OCI-LY3 (cell line): Measurements from ENCODE around the gene ZNF740.

Experiments used
- H2AFZ ChIP-seq: fragments of 200-600, 300-600 bp; shearing (Covaris generic); 2 replicates; pipeline ENCODE4 v1.6.0; 2014; ENCODE audit warnings: antibody characterized with exemption, low read depth, low read length
- H3K27ac ChIP-seq: fragments of 200-600, 300-600 bp; sonication (generic); 2 replicates; pipeline ENCODE4 v1.5.1; 2014; ENCODE audit warnings: mild to moderate bottlenecking, low read length, moderate library complexity, mixed read lengths
- H3K27me3 ChIP-seq: fragments of 200-600, 300-600 bp; sonication (generic); 2 replicates; pipeline ENCODE4 v1.6.1; 2014; ENCODE audit warnings: low read depth, low read length, mixed read lengths
- H3K36me3 ChIP-seq: fragments of 200-600, 300-600 bp; sonication (generic); replicated peaks from 2 replicates; pipeline ENCODE3; 2014; ENCODE audit warnings: low read depth, low read length, mixed read lengths
- H3K4me1 ChIP-seq: fragments of 300-600, 200-600 bp; sonication (generic); 2 replicates; pipeline ENCODE4 v1.6.1; 2014; ENCODE audit warnings: low read length, mixed read lengths
- H3K4me2 ChIP-seq: fragments of 200-600, 300-600 bp; sonication (generic); 2 replicates; pipeline ENCODE4 v1.6.1; 2014; ENCODE audit warnings: low read length, mixed read lengths
- H3K4me3 ChIP-seq: fragments of 300-600, 200-600 bp; sonication (generic); 2 replicates; pipeline ENCODE4 v1.5.1; 2014; ENCODE audit warnings: antibody characterized with exemption, mild to moderate bottlenecking, low read length, moderate library complexity
- H3K79me2 ChIP-seq: fragments of 300-600, 200-600 bp; shearing (Covaris generic); 2 replicates; pipeline ENCODE4 v1.6.1; 2014; ENCODE audit warnings: mild to moderate bottlenecking, low read length, mixed read lengths
- H3K9ac ChIP-seq: fragments of 300-600, 200-600 bp; shearing (Covaris generic); 2 replicates; pipeline ENCODE4 v1.6.0; 2014; ENCODE audit warnings: mild to moderate bottlenecking, low read length, moderate library complexity
- H3K9me3 ChIP-seq: fragments of 200-600, 300-600 bp; shearing (Covaris generic); 2 replicates; pipeline ENCODE4 v1.6.1; 2014; ENCODE audit warnings: low read length, mixed read lengths; ENCODE audit not compliant: insufficient read depth
- H4K20me1 ChIP-seq: fragments of 200-600, 300-600 bp; sonication (generic); 2 replicates; pipeline ENCODE4 v1.6.1; 2016; ENCODE audit warnings: low read length, mixed read lengths; ENCODE audit not compliant: insufficient read depth
- CTCF ChIP-seq: fragments of 200-600, 300-600 bp; sonication (generic); IDR thresholded peaks from 2 replicates; pipeline ENCODE4 v1.5.1; 2014; ENCODE audit warnings: antibody characterized with exemption, low read length, low read depth
- EZH2phosphoT487 ChIP-seq: fragments of 200-600 bp; shearing (Covaris generic); IDR thresholded peaks from 2 replicates; pipeline ENCODE4 v1.6.1; 2018; ENCODE audit warnings: antibody characterized with exemption, mixed run types, low read depth

The ZNF740 gene

GRCh38 chr12:53190108-53190729, 9.7 kb downstream of the ZNF740 start:
- H3K27me3 ChIP-seq: no peaks in the 10 kb centered on the region
- H3K4me2 ChIP-seq: no peak overlapping the region
- no peak overlapping the region for H3K9ac ChIP-seq
- TF ChIP-seq CTCF: peak; percentile 68
- TF ChIP-seq EZH2phosphoT487: no peak
- no peaks in the 10 kb centered on the region for H4K20me1 ChIP-seq
- H3K4me3 ChIP-seq: no peak overlapping the region
- H2AFZ ChIP-seq: no peak overlapping the region
- H3K4me1 ChIP-seq: no peaks in the 10 kb centered on the region
- H3K36me3 ChIP-seq: peaks cover 38% of the 10 kb centered on the region
- H3K27ac ChIP-seq: no peak overlapping the region
- H3K79me2 ChIP-seq: no peaks in the 10 kb centered on the region
- no peaks in the 10 kb centered on the region for H3K9me3 ChIP-seq

- no peak overlapping the region for H3K27ac ChIP-seq
- TF ChIP-seq EZH2phosphoT487: no peak
- TF ChIP-seq CTCF: no peak
- H3K9me3 ChIP-seq: no peaks in the 10 kb centered on the region
- no peak overlapping the region for H2AFZ ChIP-seq
- no peaks in the 10 kb centered on the region for H3K27me3 ChIP-seq
- H3K9ac ChIP-seq: no peak overlapping the region
- no peaks in the 10 kb centered on the region for H4K20me1 ChIP-seq
- H3K4me1 ChIP-seq: no peaks in the 10 kb centered on the region
- H3K79me2 ChIP-seq: no peaks in the 10 kb centered on the region
- H3K36me3 ChIP-seq: peaks cover 27% of the 10 kb centered on the region
- no peak overlapping the region for H3K4me3 ChIP-seq
- no peak overlapping the region for H3K4me2 ChIP-seq
These were observed 10.8 kb downstream of the ZNF740 start for GRCh38 chr12:53191096-53191884.

- Histone ChIP-seq H3K27me3 (no peaks in the 10 kb centered on the region), H3K27ac (no peak overlapping the region), H3K79me2 (no peaks in the 10 kb centered on the region), H3K9me3 (no peaks in the 10 kb centered on the region), H3K36me3 (peaks cover 20% of the 10 kb centered on the region), H3K4me2 (no peak overlapping the region), H3K4me3 (no peak overlapping the region), H2AFZ (no peak overlapping the region), H3K4me1 (no peaks in the 10 kb centered on the region), H3K9ac (no peak overlapping the region), H4K20me1 (no peaks in the 10 kb centered on the region)
- TF ChIP-seq CTCF: no peak
These were observed 11.5 kb downstream of the ZNF740 start for GRCh38 chr12:53191885-53192530.

- no peak overlapping the region for H2AFZ ChIP-seq
- TF ChIP-seq CTCF (no peak), EZH2phosphoT487 (no peak)
- H4K20me1 ChIP-seq: no peaks in the 10 kb centered on the region
- H3K4me3 ChIP-seq: no peak overlapping the region
- H3K9ac ChIP-seq: no peak overlapping the region
- H3K36me3 ChIP-seq: peaks cover 14% of the 10 kb centered on the region
- H3K79me2 ChIP-seq: no peaks in the 10 kb centered on the region
- H3K4me2 ChIP-seq: no peak overlapping the region
- no peak overlapping the region for H3K27ac ChIP-seq
- H3K9me3 ChIP-seq: no peaks in the 10 kb centered on the region
- no peaks in the 10 kb centered on the region for H3K4me1 ChIP-seq
- H3K27me3 ChIP-seq: no peaks in the 10 kb centered on the region
These were observed 12.1 kb downstream of the ZNF740 start for GRCh38 chr12:53192531-53193021.
